ELR (cell line): ENCODE results near the gene EPB41.
"Not testable (repeated sequence)": the region's sequence is repeated elsewhere in the genome, so short reads cannot be mapped to it uniquely, and the experiment has no call there.

Experiments
- DNase-seq: peaks from one replicate; pipeline ENCODE4 v3.0.0-alpha.2; 2015; ENCODE audit warnings: low read depth

The EPB41 gene

GRCh38 chr1:28927266-28927647, 12.9 kb downstream of the EPB41 start:
- DNase-seq = no peak

- DNase-seq = no peak
Measured at GRCh38 chr1:28927648-28928313, 13.4 kb downstream of the EPB41 start.

GRCh38 chr1:28928314-28928941, 14.1 kb downstream of the EPB41 start:
- DNase-seq = no peak

GRCh38 chr1:28933277-28933676, 18.9 kb downstream of the EPB41 start:
- no peak for DNase-seq

GRCh38 chr1:28933918-28934317, 19.5 kb downstream of the EPB41 start:
- no peak for DNase-seq

- DNase-seq = peak; percentile 6
Measured at GRCh38 chr1:28934676-28935075, 20.3 kb downstream of the EPB41 start.

- DNase-seq = no peak
Measured at GRCh38 chr1:28935293-28935692, 20.9 kb downstream of the EPB41 start.

GRCh38 chr1:28936094-28936493, 21.7 kb downstream of the EPB41 start:
- no peak for DNase-seq

GRCh38 chr1:28936528-28936927, 22.2 kb downstream of the EPB41 start:
- no peak for DNase-seq

- DNase-seq = not testable (repeated sequence)
Measured at GRCh38 chr1:28943581-28943980, 29.2 kb downstream of the EPB41 start.

- DNase-seq = no peak
Measured at GRCh38 chr1:28950006-28950405, 35.6 kb downstream of the EPB41 start.

GRCh38 chr1:28950449-28950848, 36.1 kb downstream of the EPB41 start:
- DNase-seq = no peak

GRCh38 chr1:28954126-28954726, 39.9 kb downstream of the EPB41 start:
- no peak for DNase-seq

GRCh38 chr1:28956038-28956464, 41.7 kb downstream of the EPB41 start:
- peak; percentile 25 for DNase-seq

GRCh38 chr1:28962114-28962831, 47.9 kb downstream of the EPB41 start:
- DNase-seq = not testable (repeated sequence)

- no peak for DNase-seq
Measured at GRCh38 chr1:28965271-28965870, 51.0 kb downstream of the EPB41 start.

- no peak for DNase-seq
Measured at GRCh38 chr1:28966617-28967016, 52.2 kb downstream of the EPB41 start.

GRCh38 chr1:28971980-28972771, 57.8 kb downstream of the EPB41 start:
- peak; percentile 95 for DNase-seq

GRCh38 chr1:28973596-28974421, 59.4 kb downstream of the EPB41 start:
- peak; percentile 42 for DNase-seq

GRCh38 chr1:28974432-28974831, 60.1 kb downstream of the EPB41 start:
- DNase-seq = no peak

- peak; percentile 16 for DNase-seq
Measured at GRCh38 chr1:28976248-28976647, 61.9 kb downstream of the EPB41 start.
